Smooth muscle cell (in vitro differentiated cells): ENCODE data around the gene UHRF1. TPM values are rescaled to one million over a fixed set of nuclear protein-coding genes. Genes with fewer than 3 reads are reported as not detected.

Source experiments
- DNase-seq: peaks from one replicate; lab custom pipeline; 2025; ENCODE audit not compliant: unreplicated experiment; lab: John Stamatoyannopoulos, UW
- H2AFZ ChIP-seq: fragments of 200-600 bp; sonication (generic); 2 replicates; pipeline ENCODE4 v1.6.0; 2016; ENCODE audit warnings: antibody characterized with exemption, low read depth, mild to moderate bottlenecking
- H3F3A ChIP-seq: fragments of 200-600 bp; sonication (generic); 2 replicates; pipeline ENCODE4 v1.6.0; 2017; ENCODE audit warnings: antibody characterized with exemption, low read depth
- H3K27ac ChIP-seq: fragments of 200-600 bp; sonication (generic); 2 replicates; pipeline ENCODE4 v1.5.1; 2016; ENCODE audit warnings: low read depth, mild to moderate bottlenecking
- H3K27me3 ChIP-seq: fragments of 200-600 bp; sonication (generic); 2 replicates; pipeline ENCODE4 v1.6.1; 2016; ENCODE audit warnings: low read depth, mild to moderate bottlenecking
- H3K36me3 ChIP-seq: fragments of 200-600 bp; sonication (generic); 2 replicates; pipeline ENCODE4 v1.5.1; 2016; ENCODE audit warnings: low read depth
- H3K4me1 ChIP-seq: fragments of 200-600 bp; sonication (generic); 2 replicates; pipeline ENCODE4 v1.5.1; 2016; ENCODE audit warnings: low read depth
- H3K4me2 ChIP-seq: fragments of 200-600 bp; sonication (generic); 2 replicates; pipeline ENCODE4 v1.6.0; 2016; ENCODE audit warnings: mild to moderate bottlenecking
- H3K4me3 ChIP-seq: fragments of 200-600 bp; sonication (generic); 2 replicates; pipeline ENCODE4 v1.5.1; 2016; ENCODE audit warnings: mild to moderate bottlenecking
- H3K79me2 ChIP-seq: fragments of 200-600 bp; sonication (generic); 2 replicates; pipeline ENCODE4 v1.6.0; 2016; ENCODE audit warnings: low read depth, mild to moderate bottlenecking
- H3K9ac ChIP-seq: fragments of 200-600 bp; sonication (generic); 2 replicates; pipeline ENCODE4 v1.6.0; 2016; ENCODE audit warnings: low read depth
- H3K9me3 ChIP-seq: fragments of 200-600 bp; sonication (generic); replicated peaks from 2 replicates; pipeline ENCODE4 v1.5.1; 2016; ENCODE audit warnings: low read depth
- H4K20me1 ChIP-seq: fragments of 200-600 bp; sonication (generic); 2 replicates; pipeline ENCODE4 v1.6.0; 2016; ENCODE audit warnings: low read depth
- WGBS: methylation state at CpG from one replicate; pipeline ENCODE4 v1.1.7; 2016; ENCODE audit warnings: low lambda C conversion rate; 5-methylcytosine and 5-hydroxymethylcytosine counted together
- polyA plus RNA-seq: library from polyadenylated mRNA; unstranded; fragments of >200 nt; fragmentation: Nextera tagmentation; extraction: Ambion mirVana; gene quantifications from 2 replicates; pipeline ENCODE4 v1.2.1, GENCODE V29; 2016
- total RNA-seq: library from RNA; depleted of rRNA; stranded (reverse); fragments of >200 nt; gene quantifications from 2 replicates; pipeline ENCODE4 v1.2.3, GENCODE V29; 2014
- TF ChIP-seq, protein P1 (sequence below): fragments of 200-600 bp; sonication (generic); IDR thresholded peaks from 2 replicates; pipeline ENCODE4 v1.5.1; 2017; ENCODE audit warnings: borderline replicate concordance, mild to moderate bottlenecking, antibody characterized with exemption; ENCODE audit not compliant: insufficient read depth, poor library complexity, severe bottlenecking

Gene UHRF1
- total and polyA plus RNA-seq, 2 experiments from 2014 or later: 11.3 to 27.2 TPM

DNA sequence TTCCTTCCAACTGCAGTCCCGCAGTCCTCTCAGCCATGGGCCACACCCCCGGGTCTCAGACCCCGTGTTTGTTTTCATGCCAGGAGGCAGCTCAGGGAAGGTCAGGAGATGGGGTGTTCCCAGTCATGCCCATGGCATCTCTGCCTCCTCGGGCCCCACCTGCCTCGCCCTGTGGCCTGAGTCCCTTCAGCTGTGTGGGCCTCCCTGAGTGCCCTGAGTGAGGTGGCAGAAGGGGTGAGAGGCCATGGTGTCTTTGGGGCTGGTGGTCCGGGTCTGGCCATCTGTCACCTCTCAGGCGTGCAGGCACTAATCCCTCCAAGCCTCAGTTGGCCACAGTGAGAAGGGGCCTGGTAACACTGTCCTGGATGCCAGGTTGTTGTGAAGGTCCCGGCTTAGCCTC is 48.7 kb downstream of the UHRF1 start:
- TF ChIP-seq, protein P1, sequence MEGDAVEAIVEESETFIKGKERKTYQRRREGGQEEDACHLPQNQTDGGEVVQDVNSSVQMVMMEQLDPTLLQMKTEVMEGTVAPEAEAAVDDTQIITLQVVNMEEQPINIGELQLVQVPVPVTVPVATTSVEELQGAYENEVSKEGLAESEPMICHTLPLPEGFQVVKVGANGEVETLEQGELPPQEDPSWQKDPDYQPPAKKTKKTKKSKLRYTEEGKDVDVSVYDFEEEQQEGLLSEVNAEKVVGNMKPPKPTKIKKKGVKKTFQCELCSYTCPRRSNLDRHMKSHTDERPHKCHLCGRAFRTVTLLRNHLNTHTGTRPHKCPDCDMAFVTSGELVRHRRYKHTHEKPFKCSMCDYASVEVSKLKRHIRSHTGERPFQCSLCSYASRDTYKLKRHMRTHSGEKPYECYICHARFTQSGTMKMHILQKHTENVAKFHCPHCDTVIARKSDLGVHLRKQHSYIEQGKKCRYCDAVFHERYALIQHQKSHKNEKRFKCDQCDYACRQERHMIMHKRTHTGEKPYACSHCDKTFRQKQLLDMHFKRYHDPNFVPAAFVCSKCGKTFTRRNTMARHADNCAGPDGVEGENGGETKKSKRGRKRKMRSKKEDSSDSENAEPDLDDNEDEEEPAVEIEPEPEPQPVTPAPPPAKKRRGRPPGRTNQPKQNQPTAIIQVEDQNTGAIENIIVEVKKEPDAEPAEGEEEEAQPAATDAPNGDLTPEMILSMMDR: no peak
- Histone ChIP-seq H3K9me3 (no peaks in the 10 kb centered on the region), H4K20me1 (no peaks in the 10 kb centered on the region), H3F3A (no peaks in the 10 kb centered on the region), H3K27ac (no peak overlapping the region), H3K27me3 (no peaks in the 10 kb centered on the region), H2AFZ (no peak overlapping the region), H3K79me2 (no peaks in the 10 kb centered on the region), H3K4me2 (no peak overlapping the region), H3K4me3 (no peak overlapping the region), H3K9ac (no peak overlapping the region), H3K4me1 (no peaks in the 10 kb centered on the region), H3K36me3 (no peaks in the 10 kb centered on the region)
- 94% methylated on average over 8 of the region's 8 CpGs for WGBS
- DNase-seq: no peak

DNA sequence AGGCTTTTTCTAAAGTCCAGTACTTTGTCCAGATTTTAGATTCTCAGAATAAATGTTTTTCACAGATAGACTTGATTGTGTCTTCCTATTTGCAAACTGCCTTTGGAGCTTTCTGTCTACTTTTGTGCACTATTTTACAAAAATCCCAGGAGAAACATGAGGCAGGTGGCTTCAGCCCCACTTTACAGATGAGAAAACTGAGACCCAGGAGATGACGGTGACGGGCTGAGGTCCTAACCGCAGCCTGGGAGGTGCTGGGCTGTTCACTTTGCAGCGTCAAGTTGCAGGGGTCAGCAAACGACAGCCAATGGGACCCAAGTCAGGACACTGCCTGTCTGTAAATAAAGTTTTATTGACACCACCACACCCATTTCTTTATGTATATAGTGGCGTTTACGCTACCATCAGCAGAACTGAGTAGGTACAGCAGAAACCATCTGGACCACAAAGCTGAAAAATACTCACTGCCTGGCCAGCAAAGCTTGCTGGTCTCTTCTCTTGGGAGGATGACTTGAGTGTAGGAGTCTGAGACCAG is 52.9 kb downstream of the UHRF1 start:
- 97% methylated on average over 7 of the region's 7 CpGs for WGBS
- H3K4me2 ChIP-seq: no peak overlapping the region
- H3K4me1 ChIP-seq: no peaks in the 10 kb centered on the region
- TF ChIP-seq, protein P1: no peak
- H3K36me3 ChIP-seq: no peaks in the 10 kb centered on the region
- no peaks in the 10 kb centered on the region for H4K20me1 ChIP-seq
- no peaks in the 10 kb centered on the region for H3K27me3 ChIP-seq
- H3K9ac ChIP-seq: no peak overlapping the region
- no peaks in the 10 kb centered on the region for H3K9me3 ChIP-seq
- H3K27ac ChIP-seq: no peak overlapping the region
- no peak overlapping the region for H2AFZ ChIP-seq
- no peak overlapping the region for H3K4me3 ChIP-seq
- H3F3A ChIP-seq: peaks cover 7% of the 10 kb centered on the region
- no peaks in the 10 kb centered on the region for H3K79me2 ChIP-seq
- DNase-seq: no peak

DNA sequence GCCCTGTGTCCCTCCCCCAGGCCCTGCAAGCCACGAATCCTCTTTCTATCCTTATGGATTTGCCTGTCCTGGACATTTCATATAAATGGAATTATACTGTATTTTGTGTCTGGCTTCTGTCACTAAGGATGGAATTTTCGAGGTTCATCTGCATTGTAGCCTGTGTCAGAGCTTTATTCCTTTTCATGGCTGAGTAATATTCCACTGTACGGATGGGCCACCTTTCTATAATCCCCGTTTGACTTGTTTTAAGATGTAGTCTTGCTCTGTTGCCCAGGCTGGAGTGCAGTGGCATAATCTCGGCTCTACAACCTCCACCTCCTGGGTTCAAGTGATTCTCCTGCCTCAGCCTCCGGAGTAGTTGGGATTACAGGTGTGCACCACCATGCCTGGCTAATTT is 55.8 kb downstream of the UHRF1 start:
- TF ChIP-seq, protein P1: no peak

DNA sequence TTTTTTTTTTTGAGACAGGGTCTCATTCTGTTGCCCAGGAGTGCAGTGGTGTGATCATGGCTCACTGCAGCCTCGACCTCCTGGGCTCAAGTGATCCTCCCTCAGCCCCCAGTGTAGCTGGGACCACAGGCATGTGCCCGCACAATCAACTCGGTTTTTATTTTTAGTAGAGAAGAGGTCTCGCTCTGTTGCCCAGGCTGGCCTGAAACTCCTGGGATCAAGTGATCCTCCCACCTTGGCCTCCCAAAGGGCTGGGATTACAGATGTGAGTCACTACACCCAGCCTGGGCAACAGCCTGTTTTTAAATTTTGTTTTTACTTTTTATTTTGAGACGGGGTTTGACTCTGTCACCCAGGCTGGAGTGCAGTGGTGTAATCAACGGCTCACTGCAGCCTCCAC is 57.3 kb downstream of the UHRF1 start:
- TF ChIP-seq, protein P1: no peak
- Histone ChIP-seq H2AFZ (no peak overlapping the region), H3K9ac (no peak overlapping the region), H3K27ac (peak overlapping the region; percentile 63), H3K4me3 (no peak overlapping the region), H3K4me1 (peaks cover 9% of the 10 kb centered on the region), H3F3A (peaks cover 20% of the 10 kb centered on the region), H3K79me2 (peaks cover 22% of the 10 kb centered on the region), H3K4me2 (no peak overlapping the region), H3K36me3 (no peaks in the 10 kb centered on the region), H4K20me1 (peaks cover 22% of the 10 kb centered on the region), H3K9me3 (no peaks in the 10 kb centered on the region), H3K27me3 (no peaks in the 10 kb centered on the region)
- 58% methylated on average over 6 of the region's 6 CpGs for WGBS
- DNase-seq: no peak

More for the DNA sequence above, 55.8 kb downstream of the UHRF1 start:
- no peaks in the 10 kb centered on the region for H3K36me3 ChIP-seq
- H2AFZ ChIP-seq: no peak overlapping the region
- no peak overlapping the region for H3K9ac ChIP-seq
- 98% methylated on average over 6 of the region's 6 CpGs for WGBS
- H3K4me2 ChIP-seq: no peak overlapping the region
- DNase-seq: no peak
- no peak overlapping the region for H3K4me3 ChIP-seq
- no peaks in the 10 kb centered on the region for H3K4me1 ChIP-seq
- no peak overlapping the region for H3K27ac ChIP-seq
- no peaks in the 10 kb centered on the region for H3K9me3 ChIP-seq
- peaks cover 7% of the 10 kb centered on the region for H4K20me1 ChIP-seq
- H3K79me2 ChIP-seq: peaks cover 7% of the 10 kb centered on the region
- peaks cover 16% of the 10 kb centered on the region for H3F3A ChIP-seq
- no peaks in the 10 kb centered on the region for H3K27me3 ChIP-seq
